M059J (cell line): Measurements from ENCODE around the gene PIMREG. TPM values are rescaled to one million over a fixed set of nuclear protein-coding genes. Genes with fewer than 3 reads are reported as not detected.

Source experiments
- DNase-seq: peaks from one replicate; pipeline ENCODE4 v3.0.0-alpha.2; 2012; ENCODE audit warnings: low read depth
- total RNA-seq: library from RNA; depleted of rRNA; stranded (reverse); fragments of >200 nt; shearing (Covaris generic); gene quantifications from 2 replicates; pipeline ENCODE4 v1.2.3, GENCODE V29; 2014; rRNA removed

Gene PIMREG
- total RNA-seq, 1 experiment from 2014 or later, result 87.3 TPM

DNA sequence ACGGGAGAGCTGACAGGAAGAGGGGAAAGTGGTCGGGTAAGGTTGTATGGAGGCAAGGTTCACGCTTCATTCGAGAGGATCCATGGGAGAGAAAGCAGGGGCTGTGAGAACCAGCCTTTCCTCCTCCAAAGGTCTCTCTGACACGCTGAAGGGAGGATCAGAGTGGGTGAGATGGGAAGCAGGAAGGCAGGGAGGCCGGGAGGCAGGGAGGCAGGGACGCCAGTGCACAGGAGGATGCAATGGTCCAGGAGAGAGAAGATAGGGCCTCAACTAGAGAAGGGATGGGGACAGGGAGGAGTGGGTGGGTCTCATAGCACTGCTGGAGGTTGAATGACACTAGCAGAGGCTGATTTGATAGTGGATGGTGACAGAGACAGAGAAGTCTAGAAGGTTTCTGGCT is 54.1 kb downstream of the PIMREG start:
- DNase-seq, result no peak

DNA sequence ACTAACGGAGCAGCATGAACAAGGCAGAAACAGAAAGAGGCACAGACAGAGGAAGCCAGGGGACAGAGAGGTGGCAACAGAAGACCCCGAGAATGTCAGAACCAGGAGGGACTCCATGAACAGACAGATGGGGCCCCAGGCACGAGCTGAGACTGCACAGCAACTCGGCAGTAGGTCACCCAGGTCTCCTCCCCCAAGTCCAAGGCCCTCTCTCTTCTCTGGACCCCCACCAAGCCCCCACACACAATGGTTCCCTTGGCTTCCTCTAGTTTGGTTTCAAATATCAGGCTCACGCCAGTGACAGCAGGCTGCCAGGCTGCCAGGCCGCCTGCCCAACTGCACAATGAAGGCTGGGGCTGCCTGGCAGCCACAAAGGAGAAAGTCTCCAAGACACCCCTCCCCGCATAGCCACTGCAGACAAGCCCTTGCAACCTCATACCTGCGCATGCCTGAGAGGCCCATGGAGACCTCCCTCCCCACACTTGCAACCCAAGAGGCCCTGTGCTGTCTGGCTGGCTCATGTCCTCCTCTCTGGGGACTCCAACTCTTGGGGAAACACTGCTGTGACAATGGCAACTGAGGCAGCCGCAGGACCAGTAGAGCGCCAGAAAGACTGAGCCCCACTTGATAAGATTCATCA is 54.8 kb downstream of the PIMREG start:
- DNase-seq, result no peak

Other genes starting within 250 kb of the PIMREG start
- gene AIPL1, start 9.3 kb upstream of the PIMREG start, total RNA-seq, result 0.05 TPM in 1 of 2 replicates, not detected in the other
- gene PITPNM3, start 112.1 kb downstream of the PIMREG start, total RNA-seq, result 0.39 and 0.89 TPM in 2 replicates
- gene KIAA0753, start 196.3 kb downstream of the PIMREG start, total RNA-seq, result 7.2 and 12.9 TPM in 2 replicates
- 250 and 253 TPM in 2 replicates for gene TXNDC17, start 196.6 kb downstream of the PIMREG start, total RNA-seq
- 13.4 and 29.9 TPM in 2 replicates for gene MED31, start 207.2 kb downstream of the PIMREG start, total RNA-seq
- gene C17orf100, start 207.3 kb downstream of the PIMREG start, total RNA-seq, result 0.62 and 1.6 TPM in 2 replicates